Measurements from ENCODE around the gene KDM4B. TPM values are rescaled to one million over a fixed set of nuclear protein-coding genes. Genes with fewer than 3 reads are reported as not detected.

KDM4B gene
- total and polyA plus RNA-seq, 5 donors = 18.8 to 37.5 (median 26.6) TPM

DNA sequence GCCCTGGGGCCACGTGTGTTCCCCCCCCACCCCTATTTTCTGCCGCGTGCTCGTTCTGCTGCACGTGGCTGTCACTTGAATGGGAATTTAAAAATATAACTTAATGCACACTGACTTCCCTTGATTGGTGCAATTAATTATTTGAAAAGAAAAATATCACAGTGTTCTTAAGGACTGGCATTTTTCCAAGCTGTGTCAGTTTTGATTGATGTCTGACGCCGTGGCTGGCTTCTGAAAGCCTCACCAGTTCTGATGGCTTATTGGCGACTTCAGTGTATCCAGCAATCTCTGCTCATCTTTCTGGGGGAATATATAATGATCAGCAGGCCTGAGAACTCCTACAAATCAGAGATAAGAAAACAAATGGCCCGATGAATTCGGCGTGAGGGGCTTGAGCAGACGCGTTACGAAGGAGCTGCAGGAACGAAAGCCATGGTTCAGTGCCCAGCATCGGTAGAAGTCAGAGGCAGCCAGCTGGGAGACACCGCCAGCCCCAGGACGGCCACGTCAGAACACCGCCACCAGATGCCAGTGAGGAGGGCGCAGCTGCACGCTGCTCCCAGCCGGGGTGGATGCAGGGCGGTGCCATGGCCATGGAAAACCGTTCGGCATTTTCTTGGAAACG lies 111.2 kb downstream of the KDM4B start:
- H3K4me3 ChIP-seq (ENCODE audit: low read length) = no peak overlapping the region
- DNase-seq (peak in 2 of 3 donors; percentile 7 to 44), ATAC-seq (no peak)
- no peaks in the 10 kb centered on the region for H3K4me1 ChIP-seq (ENCODE audit: control insufficient read depth, insufficient read depth, low read length)
- H3K27ac ChIP-seq (ENCODE audit: low read length) = no peak overlapping the region
- no peaks in the 10 kb centered on the region for H3K9me3 ChIP-seq (ENCODE audit: control insufficient read depth, low read length)
- WGBS = 90% methylated on average over 27 of the region's 27 CpGs
- H3K27me3 ChIP-seq (ENCODE audit: control insufficient read depth, insufficient read depth) = no peaks in the 10 kb centered on the region
- intact Hi-C loops (cut with DNase I) = no loop called here

DNA sequence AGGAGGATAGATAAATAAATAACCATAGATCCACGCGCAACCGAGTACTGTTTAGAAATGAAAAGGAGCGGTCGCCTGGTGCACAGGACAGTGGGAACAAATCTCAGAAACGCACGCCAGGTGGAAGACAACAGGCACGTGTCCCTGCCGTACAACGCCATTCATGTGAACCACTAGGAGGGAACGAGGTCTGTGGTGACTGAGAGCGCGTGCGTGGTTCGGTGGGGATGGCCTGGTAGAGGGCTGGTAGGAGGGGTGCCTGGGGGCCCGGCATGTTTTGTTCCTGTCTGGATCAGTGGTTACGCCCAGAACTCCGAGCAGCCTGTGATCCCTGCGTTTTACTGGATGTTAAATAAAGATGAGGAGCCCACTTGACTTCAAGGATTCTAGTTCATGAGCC lies 111.9 kb downstream of the KDM4B start:
- H3K27me3 ChIP-seq (ENCODE audit: control insufficient read depth, insufficient read depth) = no peaks in the 10 kb centered on the region
- no peak overlapping the region for H3K27ac ChIP-seq (ENCODE audit: low read length)
- intact Hi-C loops (cut with DNase I) = no loop called here
- 96% methylated on average over 19 of the region's 19 CpGs for WGBS
- H3K9me3 ChIP-seq (ENCODE audit: control insufficient read depth, low read length) = no peaks in the 10 kb centered on the region
- no peak overlapping the region for H3K4me3 ChIP-seq (ENCODE audit: low read length)
- DNase-seq = peak in 1 of 3 donors; percentile 36
- no peaks in the 10 kb centered on the region for H3K4me1 ChIP-seq (ENCODE audit: control insufficient read depth, insufficient read depth, low read length)
- ATAC-seq = no peak

DNA sequence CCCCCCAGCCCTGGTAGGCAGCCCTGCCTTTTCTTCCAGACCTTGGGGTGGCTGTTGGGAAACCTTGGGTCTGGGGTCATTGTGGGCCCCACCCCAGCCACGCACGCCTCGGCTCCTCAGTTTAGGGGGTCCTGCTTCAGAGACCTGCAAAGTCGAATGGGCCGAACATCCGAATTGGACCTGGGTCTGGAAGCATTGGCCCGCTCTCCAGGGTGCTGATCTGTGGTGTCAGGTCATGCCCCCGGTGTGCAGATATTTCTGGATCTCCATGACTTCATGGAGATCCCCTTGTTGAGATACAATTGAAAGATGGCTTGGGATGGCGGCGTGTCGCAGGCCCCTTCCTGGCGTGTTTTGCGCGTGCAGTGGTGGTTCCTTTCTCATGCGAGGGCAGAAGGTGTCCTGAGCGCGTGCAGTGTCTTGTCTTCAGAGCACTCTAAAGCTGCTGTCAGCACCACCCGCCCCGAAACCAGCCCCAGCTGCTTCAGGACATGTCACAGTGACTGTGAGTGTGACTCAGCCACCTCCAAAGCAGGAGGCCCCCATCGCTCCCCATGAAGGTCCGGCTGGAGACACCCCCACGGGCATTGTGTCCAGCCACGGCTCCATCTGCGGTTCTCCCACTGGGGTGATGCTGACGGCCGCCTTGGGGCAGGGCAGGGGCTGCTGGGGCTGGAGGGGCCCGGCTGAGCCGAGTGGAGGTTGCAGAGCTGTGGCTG lies 112.7 kb downstream of the KDM4B start:
- ATAC-seq (no peak), DNase-seq (peak in 2 of 3 donors; percentile 43 to 52)
- WGBS = 87% methylated on average over 28 of the region's 28 CpGs
- H3K4me3 ChIP-seq (ENCODE audit: low read length) = no peak overlapping the region
- intact Hi-C loops (cut with DNase I) = no loop called here
- no peaks in the 10 kb centered on the region for H3K27me3 ChIP-seq (ENCODE audit: control insufficient read depth, insufficient read depth)
- no peaks in the 10 kb centered on the region for H3K9me3 ChIP-seq (ENCODE audit: control insufficient read depth, low read length)
- no peaks in the 10 kb centered on the region for H3K4me1 ChIP-seq (ENCODE audit: control insufficient read depth, insufficient read depth, low read length)
- H3K27ac ChIP-seq (ENCODE audit: low read length) = no peak overlapping the region

DNA sequence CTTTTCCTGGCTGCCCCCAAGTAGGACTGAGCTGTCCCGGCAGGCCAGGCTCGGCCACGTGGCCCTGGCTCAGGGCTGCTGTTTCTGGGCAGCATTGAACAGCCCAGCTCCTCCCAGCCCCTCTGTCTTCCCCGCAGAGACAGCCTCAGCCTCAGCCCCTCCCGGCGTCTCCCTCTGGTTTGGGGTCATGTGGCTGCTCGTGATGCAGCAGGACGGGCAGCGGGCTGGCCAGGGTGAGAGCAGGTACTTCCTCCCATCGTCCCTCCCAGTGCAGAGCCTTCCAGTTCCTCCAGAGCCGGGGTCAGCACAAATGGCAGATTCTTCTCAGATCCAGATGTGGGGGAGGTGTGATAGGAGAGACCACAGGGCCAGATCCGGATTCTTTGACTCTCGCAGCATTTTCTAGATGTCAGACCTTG lies 114.6 kb downstream of the KDM4B start:
- no peaks in the 10 kb centered on the region for H3K4me1 ChIP-seq (ENCODE audit: control insufficient read depth, insufficient read depth, low read length)
- H3K27ac ChIP-seq (ENCODE audit: low read length) = no peak overlapping the region
- DNase-seq (peak; percentile 75 to 85 (median 84)), ATAC-seq (peak; percentile 79)
- H3K4me3 ChIP-seq (ENCODE audit: low read length) = no peak overlapping the region
- no peaks in the 10 kb centered on the region for H3K27me3 ChIP-seq (ENCODE audit: control insufficient read depth, insufficient read depth)
- H3K9me3 ChIP-seq (ENCODE audit: control insufficient read depth, low read length) = no peaks in the 10 kb centered on the region
- 35% methylated on average over 13 of the region's 13 CpGs for WGBS
- intact Hi-C loops (cut with DNase I) = no loop called here

DNA sequence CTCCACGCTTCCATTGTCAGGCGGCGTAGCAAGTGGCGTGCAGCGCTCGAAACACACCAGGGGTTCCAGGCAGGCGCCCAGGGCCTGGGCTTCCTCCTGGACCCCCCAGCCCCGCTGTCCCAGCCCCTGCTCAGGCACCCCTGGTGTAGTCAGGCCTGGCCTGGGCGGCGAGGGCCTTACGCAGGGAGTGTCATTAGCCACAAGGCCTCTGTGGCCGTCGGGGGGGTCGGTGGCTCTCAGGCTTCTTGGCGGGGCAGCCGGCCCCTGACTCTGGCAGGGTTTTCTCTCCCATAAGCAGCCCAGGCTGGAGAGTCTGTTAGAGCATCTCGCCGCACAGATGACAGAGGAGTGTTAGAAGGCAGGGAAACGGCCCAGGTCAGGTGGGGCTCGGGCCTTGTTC lies 116.7 kb downstream of the KDM4B start:
- intact Hi-C loops (cut with DNase I) = no loop called here
- no peak overlapping the region for H3K27ac ChIP-seq (ENCODE audit: low read length)
- DNase-seq = peak in 2 of 3 donors; percentile 56 to 61
- H3K4me1 ChIP-seq (ENCODE audit: control insufficient read depth, insufficient read depth, low read length) = peaks cover under 1% of the 10 kb centered on the region
- no peak for ATAC-seq
- H3K27me3 ChIP-seq (ENCODE audit: control insufficient read depth, insufficient read depth) = no peaks in the 10 kb centered on the region
- no peak overlapping the region for H3K4me3 ChIP-seq (ENCODE audit: low read length)
- no peaks in the 10 kb centered on the region for H3K9me3 ChIP-seq (ENCODE audit: control insufficient read depth, low read length)
- WGBS = 94% methylated on average over 20 of the region's 20 CpGs

DNA sequence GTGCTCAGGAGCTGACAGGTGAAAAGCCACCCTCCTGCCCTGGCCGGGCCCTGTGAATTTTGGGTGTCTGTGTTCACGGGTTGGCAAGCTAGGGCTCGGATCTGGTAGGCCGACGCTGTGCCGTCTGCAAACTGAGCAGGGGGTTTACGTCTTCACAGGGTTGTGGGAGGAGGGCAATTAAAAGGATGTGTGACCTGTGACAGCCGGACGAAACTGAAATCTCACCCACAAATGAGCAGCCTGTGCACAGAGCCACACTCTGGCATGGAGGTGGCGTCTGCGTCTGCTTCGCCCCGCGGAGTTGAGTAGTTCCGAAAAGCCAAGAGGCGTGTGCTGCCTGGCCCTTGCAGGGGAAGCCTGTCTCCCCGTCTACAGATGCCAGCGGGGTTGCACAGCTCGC lies 117.3 kb downstream of the KDM4B start:
- Histone ChIP-seq H3K9me3 (ENCODE audit: control insufficient read depth, low read length) (no peaks in the 10 kb centered on the region), H3K27ac (ENCODE audit: low read length) (no peak overlapping the region), H3K4me3 (ENCODE audit: low read length) (no peak overlapping the region), H3K4me1 (ENCODE audit: control insufficient read depth, insufficient read depth, low read length) (peaks cover 3% of the 10 kb centered on the region), H3K27me3 (ENCODE audit: control insufficient read depth, insufficient read depth) (no peaks in the 10 kb centered on the region)
- ATAC-seq = no peak
- whole genome bisulfite sequencing = 93% methylated on average over 19 of the region's 19 CpGs
- intact Hi-C loops (cut with DNase I) = no loop called here
- DNase-seq = peak in 1 of 3 donors; percentile 29

DNA sequence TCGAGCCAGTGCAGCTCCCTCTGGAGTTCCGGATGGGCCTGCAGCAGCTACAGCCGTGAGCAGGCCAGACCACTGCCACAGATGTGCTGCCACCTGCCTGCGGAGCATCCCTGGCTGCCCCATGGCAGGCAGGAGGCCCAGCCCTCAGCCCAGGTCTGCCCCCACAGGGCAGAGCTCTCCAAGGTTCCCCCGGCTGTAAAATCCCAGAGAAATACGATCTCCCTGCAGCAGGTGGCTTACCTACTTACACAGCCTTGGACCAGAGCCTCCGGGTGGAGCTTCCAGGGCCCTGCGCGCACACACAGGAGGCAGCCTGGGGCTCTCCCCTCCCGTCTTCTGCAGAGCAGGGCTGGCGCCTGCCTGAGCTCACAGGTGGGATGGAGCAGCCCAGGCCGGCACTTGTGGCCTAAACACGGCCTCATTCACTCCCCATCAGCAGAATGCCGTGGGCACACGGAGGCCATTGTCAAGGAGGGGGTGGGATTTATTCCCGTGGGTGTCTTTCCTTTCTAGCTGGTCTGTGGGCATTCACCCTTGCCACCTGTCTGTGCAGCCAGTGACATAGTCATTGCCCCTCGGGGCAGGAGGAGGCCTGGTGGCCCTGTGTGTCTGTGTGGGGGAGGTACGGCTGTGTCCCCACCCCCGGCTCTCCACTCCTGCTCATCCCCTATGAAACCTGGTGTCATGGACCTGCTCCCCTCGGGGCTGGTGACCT lies 118.0 kb downstream of the KDM4B start:
- no peak overlapping the region for H3K4me3 ChIP-seq (ENCODE audit: low read length)
- ATAC-seq (no peak), DNase-seq (peak in 1 of 3 donors; percentile 40)
- H3K27me3 ChIP-seq (ENCODE audit: control insufficient read depth, insufficient read depth) = no peaks in the 10 kb centered on the region
- no peaks in the 10 kb centered on the region for H3K9me3 ChIP-seq (ENCODE audit: control insufficient read depth, low read length)
- 90% methylated on average over 20 of the region's 20 CpGs for WGBS
- H3K4me1 ChIP-seq (ENCODE audit: control insufficient read depth, insufficient read depth, low read length) = peaks cover 3% of the 10 kb centered on the region
- intact Hi-C loops (cut with DNase I) = no loop called here
- H3K27ac ChIP-seq (ENCODE audit: low read length) = no peak overlapping the region

DNA sequence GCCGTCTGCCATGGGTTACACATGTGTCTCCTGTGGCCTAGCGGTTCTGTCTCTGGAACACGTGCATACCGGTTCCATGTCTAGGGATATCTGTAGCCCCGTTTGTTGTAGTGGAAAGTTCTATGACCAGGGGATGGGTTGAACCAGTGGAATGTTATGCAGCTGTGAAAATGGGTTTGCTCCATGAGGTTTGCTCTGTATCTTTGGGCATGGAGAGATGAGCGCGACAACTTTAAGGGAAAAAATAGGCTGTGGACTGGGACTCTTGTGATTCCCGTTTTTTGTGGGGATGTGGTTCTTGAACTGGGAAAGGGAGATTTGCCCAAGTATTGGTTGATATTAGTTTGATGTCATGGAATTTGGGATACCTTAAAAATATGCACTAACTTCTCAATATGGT lies 120.4 kb downstream of the KDM4B start:
- intact Hi-C loops (cut with DNase I) = no loop called here
- Histone ChIP-seq H3K27ac (ENCODE audit: low read length) (no peak overlapping the region), H3K4me3 (ENCODE audit: low read length) (no peak overlapping the region), H3K4me1 (ENCODE audit: control insufficient read depth, insufficient read depth, low read length) (peaks cover 8% of the 10 kb centered on the region), H3K9me3 (ENCODE audit: control insufficient read depth, low read length) (no peaks in the 10 kb centered on the region), H3K27me3 (ENCODE audit: control insufficient read depth, insufficient read depth) (no peaks in the 10 kb centered on the region)
- 92% methylated on average over 8 of the region's 8 CpGs for WGBS
- no peak for DNase-seq
- ATAC-seq = no peak

DNA sequence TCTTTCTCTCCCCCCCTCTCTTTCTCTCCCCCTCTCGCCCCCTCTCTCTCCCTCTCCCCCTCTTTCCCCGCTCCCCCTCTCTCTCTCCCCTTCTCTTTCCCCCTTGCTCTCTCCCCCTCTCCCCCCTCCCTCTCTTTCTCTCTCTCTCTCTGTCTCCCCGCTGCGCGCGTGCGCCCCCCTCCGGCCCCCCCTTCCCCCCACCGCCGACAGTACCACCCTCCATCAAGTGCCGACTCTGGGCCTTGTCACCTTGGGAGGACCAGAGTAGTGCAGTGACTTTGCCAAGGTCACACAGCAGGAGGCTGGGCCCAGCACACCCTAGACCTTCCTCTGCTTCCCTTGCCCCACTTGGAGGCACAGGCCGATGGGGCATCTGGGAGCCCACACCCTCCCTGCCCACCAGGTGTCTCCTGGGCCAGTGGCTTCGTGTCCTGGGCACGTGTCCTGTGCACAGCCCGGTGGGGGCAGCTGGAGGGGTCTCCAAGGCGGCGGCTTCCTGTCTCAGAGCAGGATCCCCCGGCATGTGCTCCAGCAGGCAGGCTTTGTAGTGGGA lies 121.6 kb downstream of the KDM4B start:
- ATAC-seq (no peak), DNase-seq (no peak)
- H3K9me3 ChIP-seq (ENCODE audit: control insufficient read depth, low read length) = no peaks in the 10 kb centered on the region
- intact Hi-C loops (cut with DNase I) = no loop called here
- no peaks in the 10 kb centered on the region for H3K27me3 ChIP-seq (ENCODE audit: control insufficient read depth, insufficient read depth)
- peaks cover 8% of the 10 kb centered on the region for H3K4me1 ChIP-seq (ENCODE audit: control insufficient read depth, insufficient read depth, low read length)
- H3K27ac ChIP-seq (ENCODE audit: low read length) = no peak overlapping the region
- WGBS = 64% methylated on average over 18 of the region's 18 CpGs
- no peak overlapping the region for H3K4me3 ChIP-seq (ENCODE audit: low read length)

DNA sequence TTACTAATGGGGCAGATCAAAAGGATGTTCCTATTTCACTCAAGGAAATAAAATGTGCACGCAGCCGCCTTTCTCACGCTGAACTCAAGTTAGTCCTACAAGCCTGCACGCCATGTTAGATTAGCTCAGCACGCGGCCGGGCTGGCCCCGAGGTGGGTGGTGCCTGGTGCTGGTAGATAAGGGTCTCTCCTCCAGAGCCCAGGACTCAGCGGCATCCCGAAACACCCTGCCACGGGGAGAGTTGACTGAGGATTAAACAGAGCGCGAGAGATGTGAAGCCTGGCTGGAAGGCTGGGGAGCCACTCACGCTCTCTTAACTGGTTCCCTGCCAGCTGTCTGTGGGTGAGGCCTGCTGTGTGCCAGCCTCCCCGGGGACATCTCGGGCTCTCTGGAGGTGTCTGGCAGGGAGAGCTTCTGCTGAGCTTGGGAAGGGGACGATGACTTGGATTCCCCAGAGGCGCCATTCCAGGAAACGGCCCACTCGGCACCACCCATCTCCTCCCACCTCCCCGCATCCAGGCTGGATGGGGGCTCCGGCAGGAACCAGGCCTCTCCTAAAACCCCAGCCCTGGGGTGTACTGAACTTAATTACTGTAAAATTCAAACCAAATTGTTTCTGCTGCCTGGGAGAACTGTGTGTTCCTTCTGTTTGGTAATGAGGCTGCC lies 122.2 kb downstream of the KDM4B start:
- intact Hi-C loops (cut with DNase I) = no loop called here
- Histone ChIP-seq H3K27ac (ENCODE audit: low read length) (peak overlapping the region; percentile 16), H3K27me3 (ENCODE audit: control insufficient read depth, insufficient read depth) (no peaks in the 10 kb centered on the region), H3K9me3 (ENCODE audit: control insufficient read depth, low read length) (no peaks in the 10 kb centered on the region), H3K4me1 (ENCODE audit: control insufficient read depth, insufficient read depth, low read length) (peaks cover 8% of the 10 kb centered on the region), H3K4me3 (ENCODE audit: low read length) (no peak overlapping the region)
- DNase-seq (peak; percentile 67 to 90 (median 87)), ATAC-seq (peak; percentile 75)
- 19% methylated on average over 22 of the region's 22 CpGs for WGBS
